ENCODE data around the gene DNAJB11.

DNA sequence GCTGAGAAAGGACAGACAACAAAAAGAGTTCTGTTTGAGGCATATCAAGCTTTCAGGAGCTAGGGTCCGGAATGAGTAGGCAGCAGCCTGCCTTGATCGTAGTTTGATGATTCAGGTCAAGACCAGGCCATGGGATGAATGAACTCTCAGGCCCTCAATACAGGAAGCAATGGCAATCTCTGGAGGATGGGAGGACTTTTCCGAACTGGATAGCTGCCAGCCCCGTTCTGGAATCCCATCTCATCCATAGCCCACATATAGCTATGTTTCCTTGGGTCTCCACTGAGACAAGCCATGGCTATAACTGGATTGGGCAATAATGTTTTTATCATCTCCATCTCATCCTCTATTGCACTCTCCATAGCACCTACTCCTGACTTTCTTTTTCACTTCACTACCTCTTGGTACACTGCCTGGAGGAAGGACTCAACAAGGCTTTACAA, 55.1 kb downstream of the DNAJB11 start:
- TF ChIP-seq, protein P1, sequence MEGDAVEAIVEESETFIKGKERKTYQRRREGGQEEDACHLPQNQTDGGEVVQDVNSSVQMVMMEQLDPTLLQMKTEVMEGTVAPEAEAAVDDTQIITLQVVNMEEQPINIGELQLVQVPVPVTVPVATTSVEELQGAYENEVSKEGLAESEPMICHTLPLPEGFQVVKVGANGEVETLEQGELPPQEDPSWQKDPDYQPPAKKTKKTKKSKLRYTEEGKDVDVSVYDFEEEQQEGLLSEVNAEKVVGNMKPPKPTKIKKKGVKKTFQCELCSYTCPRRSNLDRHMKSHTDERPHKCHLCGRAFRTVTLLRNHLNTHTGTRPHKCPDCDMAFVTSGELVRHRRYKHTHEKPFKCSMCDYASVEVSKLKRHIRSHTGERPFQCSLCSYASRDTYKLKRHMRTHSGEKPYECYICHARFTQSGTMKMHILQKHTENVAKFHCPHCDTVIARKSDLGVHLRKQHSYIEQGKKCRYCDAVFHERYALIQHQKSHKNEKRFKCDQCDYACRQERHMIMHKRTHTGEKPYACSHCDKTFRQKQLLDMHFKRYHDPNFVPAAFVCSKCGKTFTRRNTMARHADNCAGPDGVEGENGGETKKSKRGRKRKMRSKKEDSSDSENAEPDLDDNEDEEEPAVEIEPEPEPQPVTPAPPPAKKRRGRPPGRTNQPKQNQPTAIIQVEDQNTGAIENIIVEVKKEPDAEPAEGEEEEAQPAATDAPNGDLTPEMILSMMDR (IDR thresholded peaks at IDR 0.05; ENCODE audit: insufficient read depth, low read depth, low read length), result no peak
- no peak for TF ChIP-seq EZH2 (IDR thresholded peaks at IDR 0.05; ENCODE audit: insufficient read depth, low read length)

Data from astrocyte (in vitro differentiated cells and primary cell).